HEK293T (cell line): ENCODE measurements around the gene FNDC3B.

Experiments
- BHLHE40 ChIP-seq: fragments of 450-650 bp; IDR thresholded peaks from 2 replicates; pipeline ENCODE4 v1.6.1; 2016; ENCODE audit warnings: mild to moderate bottlenecking, moderate library complexity, borderline replicate concordance
- CTBP1 ChIP-seq: fragments of 450-650 bp; IDR thresholded peaks from 2 replicates; pipeline ENCODE4 v1.6.1; 2016; ENCODE audit warnings: borderline replicate concordance
- ELF4 ChIP-seq: fragments of 450-650 bp; IDR thresholded peaks from 2 replicates; pipeline ENCODE4 v1.6.1; 2017; ENCODE audit warnings: antibody characterized with exemption
- FOXM1 ChIP-seq: fragments of 450-650 bp; IDR thresholded peaks from 2 replicates; pipeline ENCODE4 v1.6.1; 2017; ENCODE audit warnings: mild to moderate bottlenecking, borderline replicate concordance
- HDGF ChIP-seq: fragments of 450-650 bp; IDR thresholded peaks from 2 replicates; pipeline ENCODE4 v1.6.1; 2017; ENCODE audit warnings: antibody characterized with exemption, borderline replicate concordance
- L3MBTL2 ChIP-seq: fragments of 450-650 bp; conservative IDR thresholded peaks from 2 replicates; pipeline ENCODE4 v1.6.1; 2016; ENCODE audit warnings: mild to moderate bottlenecking
- PKNOX1 ChIP-seq: fragments of 450-650 bp; IDR thresholded peaks from 2 replicates; pipeline ENCODE4 v1.6.1; 2016
- SP1 ChIP-seq: fragments of 450-650 bp; IDR thresholded peaks from 2 replicates; pipeline ENCODE4 v1.6.1; 2017
- TARDBP ChIP-seq: fragments of 450-650 bp; IDR thresholded peaks from 2 replicates; pipeline ENCODE4 v1.6.1; 2016
- ZNF384 ChIP-seq: fragments of 450-650 bp; IDR thresholded peaks from 2 replicates; pipeline ENCODE4 v1.6.1; 2016

- TF ChIP-seq TARDBP (no peak), L3MBTL2 (no peak), CTBP1 (no peak), HDGF (no peak), ZNF384 (no peak), SP1 (no peak), PKNOX1 (no peak), BHLHE40 (no peak), ELF4 (no peak), FOXM1 (no peak)
Observed at GRCh38 chr3:172127929-172128580, 88.7 kb downstream of the FNDC3B start.
